ENCODE data around the gene SMIM30. TPM values are rescaled to one million over a fixed set of nuclear protein-coding genes. Genes with fewer than 3 reads are reported as not detected.

SMIM30 gene
- total RNA-seq, 4 donors from 2014 or later: 7.2 to 41.3 (median 12.1) TPM

DNA sequence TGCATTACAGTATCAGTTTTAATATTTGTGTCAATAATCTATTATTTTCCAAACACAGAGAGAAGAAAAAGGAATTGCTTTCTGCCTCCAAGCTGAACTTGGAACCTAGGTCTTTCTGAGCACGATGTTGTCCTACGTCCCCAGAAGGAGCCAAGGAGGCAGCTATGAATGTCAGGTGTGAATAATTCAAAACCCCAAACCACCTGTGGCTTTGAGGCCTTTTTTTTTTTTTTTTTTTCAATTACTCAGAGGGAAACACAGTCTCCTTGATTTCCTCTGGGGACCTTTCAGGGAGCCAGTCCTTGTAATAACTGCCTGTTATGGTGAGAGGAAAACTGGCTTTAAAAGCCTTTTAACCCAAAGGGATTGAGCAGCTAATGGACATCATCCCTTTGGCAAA, 40.0 kb downstream of the SMIM30 start:
- Histone ChIP-seq H3K27ac (no peak overlapping the region), H3K4me3 (no peak overlapping the region), H3K9me3 (no peaks in the 10 kb centered on the region), H3K36me3 (no peaks in the 10 kb centered on the region), H3K4me1 (no peaks in the 10 kb centered on the region), H3K27me3 (no peaks in the 10 kb centered on the region)
- DNase-seq: no peak
- TF ChIP-seq, protein P1, sequence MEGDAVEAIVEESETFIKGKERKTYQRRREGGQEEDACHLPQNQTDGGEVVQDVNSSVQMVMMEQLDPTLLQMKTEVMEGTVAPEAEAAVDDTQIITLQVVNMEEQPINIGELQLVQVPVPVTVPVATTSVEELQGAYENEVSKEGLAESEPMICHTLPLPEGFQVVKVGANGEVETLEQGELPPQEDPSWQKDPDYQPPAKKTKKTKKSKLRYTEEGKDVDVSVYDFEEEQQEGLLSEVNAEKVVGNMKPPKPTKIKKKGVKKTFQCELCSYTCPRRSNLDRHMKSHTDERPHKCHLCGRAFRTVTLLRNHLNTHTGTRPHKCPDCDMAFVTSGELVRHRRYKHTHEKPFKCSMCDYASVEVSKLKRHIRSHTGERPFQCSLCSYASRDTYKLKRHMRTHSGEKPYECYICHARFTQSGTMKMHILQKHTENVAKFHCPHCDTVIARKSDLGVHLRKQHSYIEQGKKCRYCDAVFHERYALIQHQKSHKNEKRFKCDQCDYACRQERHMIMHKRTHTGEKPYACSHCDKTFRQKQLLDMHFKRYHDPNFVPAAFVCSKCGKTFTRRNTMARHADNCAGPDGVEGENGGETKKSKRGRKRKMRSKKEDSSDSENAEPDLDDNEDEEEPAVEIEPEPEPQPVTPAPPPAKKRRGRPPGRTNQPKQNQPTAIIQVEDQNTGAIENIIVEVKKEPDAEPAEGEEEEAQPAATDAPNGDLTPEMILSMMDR (IDR thresholded peaks at IDR 0.05): no peak
- TF ChIP-seq POLR2A (IDR thresholded peaks at IDR 0.05): no peak

DNA sequence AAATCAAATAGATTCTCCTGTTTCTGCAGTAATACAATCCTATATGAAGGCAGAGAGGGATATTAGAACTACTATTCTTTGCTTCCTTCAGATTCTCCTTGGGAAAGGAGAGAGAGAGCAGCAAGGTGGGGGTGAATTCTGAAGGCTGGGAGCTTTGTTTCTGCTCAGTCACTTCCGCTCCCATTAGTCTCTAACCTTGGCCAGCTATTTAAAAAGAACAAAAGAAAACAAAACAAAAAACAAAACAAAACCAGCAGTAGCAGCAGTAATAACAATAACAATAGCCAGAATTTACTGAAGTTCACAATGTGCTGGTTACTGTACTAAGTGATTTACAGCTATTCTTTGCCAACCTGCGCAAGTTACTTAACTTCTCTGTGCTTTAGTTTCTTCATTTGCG, 41.7 kb downstream of the SMIM30 start:
- no peak for DNase-seq
- Histone ChIP-seq H3K4me1 (no peaks in the 10 kb centered on the region), H3K4me3 (no peak overlapping the region), H3K36me3 (no peaks in the 10 kb centered on the region), H3K9me3 (no peaks in the 10 kb centered on the region), H3K27me3 (no peaks in the 10 kb centered on the region), H3K27ac (no peak overlapping the region)
- TF ChIP-seq, protein P1 (IDR thresholded peaks at IDR 0.05): no peak
- no peak for TF ChIP-seq POLR2A (IDR thresholded peaks at IDR 0.05)

DNA sequence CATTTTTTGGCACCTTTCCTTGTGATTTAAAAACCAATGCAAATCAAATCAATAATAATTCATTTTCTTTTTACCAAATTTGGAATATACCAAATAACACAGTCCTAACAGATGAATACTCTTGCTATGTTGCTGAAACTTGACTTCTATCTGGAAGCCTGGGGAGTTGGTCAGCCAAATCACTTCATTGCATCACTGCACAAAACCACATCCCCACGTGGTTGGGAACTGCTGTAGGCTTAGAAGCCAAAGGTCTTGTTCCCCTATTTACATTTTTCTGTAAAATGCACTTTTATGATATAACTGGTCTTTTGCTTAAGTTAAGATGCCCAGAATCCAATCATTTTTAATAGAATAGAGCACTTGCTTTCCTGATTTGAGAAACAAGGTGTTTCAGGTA, 46.9 kb downstream of the SMIM30 start:
- no peaks in the 10 kb centered on the region for H3K4me1 ChIP-seq
- no peak overlapping the region for H3K27ac ChIP-seq
- H3K36me3 ChIP-seq: no peaks in the 10 kb centered on the region
- TF ChIP-seq POLR2A (IDR thresholded peaks at IDR 0.05): no peak
- TF ChIP-seq, protein P1 (IDR thresholded peaks at IDR 0.05): no peak
- no peaks in the 10 kb centered on the region for H3K9me3 ChIP-seq
- DNase-seq: peak in 1 of 3 donors; percentile 49
- H3K27me3 ChIP-seq: no peaks in the 10 kb centered on the region
- no peak overlapping the region for H3K4me3 ChIP-seq

Other genes starting within 250 kb of the SMIM30 start
- not detected for gene GPR85, start 31.7 kb downstream of the SMIM30 start, total RNA-seq

All from Peyer's patch (tissue), 4 donors.